ENCODE results near the gene TBX18. TPM values are rescaled to one million over a fixed set of nuclear protein-coding genes. Genes with fewer than 3 reads are reported as not detected.

Gene TBX18
- total RNA-seq, 1 donor: 3.0 TPM

- no peak for DNase-seq (ENCODE audit: low read depth)
- no peak overlapping the region for H3K4me3 ChIP-seq (ENCODE audit: low read depth, low read length)
- TF ChIP-seq, protein P1, sequence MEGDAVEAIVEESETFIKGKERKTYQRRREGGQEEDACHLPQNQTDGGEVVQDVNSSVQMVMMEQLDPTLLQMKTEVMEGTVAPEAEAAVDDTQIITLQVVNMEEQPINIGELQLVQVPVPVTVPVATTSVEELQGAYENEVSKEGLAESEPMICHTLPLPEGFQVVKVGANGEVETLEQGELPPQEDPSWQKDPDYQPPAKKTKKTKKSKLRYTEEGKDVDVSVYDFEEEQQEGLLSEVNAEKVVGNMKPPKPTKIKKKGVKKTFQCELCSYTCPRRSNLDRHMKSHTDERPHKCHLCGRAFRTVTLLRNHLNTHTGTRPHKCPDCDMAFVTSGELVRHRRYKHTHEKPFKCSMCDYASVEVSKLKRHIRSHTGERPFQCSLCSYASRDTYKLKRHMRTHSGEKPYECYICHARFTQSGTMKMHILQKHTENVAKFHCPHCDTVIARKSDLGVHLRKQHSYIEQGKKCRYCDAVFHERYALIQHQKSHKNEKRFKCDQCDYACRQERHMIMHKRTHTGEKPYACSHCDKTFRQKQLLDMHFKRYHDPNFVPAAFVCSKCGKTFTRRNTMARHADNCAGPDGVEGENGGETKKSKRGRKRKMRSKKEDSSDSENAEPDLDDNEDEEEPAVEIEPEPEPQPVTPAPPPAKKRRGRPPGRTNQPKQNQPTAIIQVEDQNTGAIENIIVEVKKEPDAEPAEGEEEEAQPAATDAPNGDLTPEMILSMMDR (IDR thresholded peaks at IDR 0.05; ENCODE audit: insufficient read depth, low read depth, low read length): no peak
Measured at GRCh38 chr6:84738996-84739865, 25.2 kb downstream of the TBX18 start.

DNA sequence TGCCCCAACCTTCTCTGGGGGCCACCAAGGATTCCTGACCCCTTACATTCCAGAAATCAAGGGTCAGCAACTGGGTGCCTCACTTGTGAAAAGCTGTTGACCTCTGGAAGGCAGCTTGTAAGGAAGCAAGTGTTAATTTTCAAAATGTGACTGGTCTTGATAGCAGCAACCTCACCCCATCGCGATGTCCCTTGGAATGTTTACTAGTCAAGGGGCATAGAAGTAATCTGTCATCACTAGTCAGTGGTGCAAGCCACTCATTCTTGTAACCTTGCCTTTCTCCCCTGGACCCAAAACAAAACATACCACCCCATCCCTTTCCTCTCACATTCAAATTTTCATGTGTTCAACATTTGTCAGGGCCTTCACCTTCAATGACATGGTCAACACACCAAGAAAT lies 30.5 kb downstream of the TBX18 start:
- TF ChIP-seq, protein P1 (IDR thresholded peaks at IDR 0.05; ENCODE audit: insufficient read depth, low read depth, low read length): no peak
- H3K4me3 ChIP-seq (ENCODE audit: low read depth, low read length): no peak overlapping the region
- no peak for DNase-seq (ENCODE audit: low read depth)

GRCh38 chr6:84731901-84732300 lies 32.5 kb downstream of the TBX18 start:
- DNase-seq (ENCODE audit: low read depth): peak; percentile 65
- TF ChIP-seq, protein P1 (IDR thresholded peaks at IDR 0.05; ENCODE audit: insufficient read depth, low read depth, low read length): no peak
- no peak overlapping the region for H3K4me3 ChIP-seq (ENCODE audit: low read depth, low read length)

GRCh38 chr6:84731401-84731800 lies 33.0 kb downstream of the TBX18 start:
- peak; percentile 64 for DNase-seq (ENCODE audit: low read depth)
- TF ChIP-seq, protein P1 (IDR thresholded peaks at IDR 0.05; ENCODE audit: insufficient read depth, low read depth, low read length): no peak
- no peak overlapping the region for H3K4me3 ChIP-seq (ENCODE audit: low read depth, low read length)

- TF ChIP-seq, protein P1 (IDR thresholded peaks at IDR 0.05; ENCODE audit: insufficient read depth, low read depth, low read length): peak; percentile 52
- no peak overlapping the region for H3K4me3 ChIP-seq (ENCODE audit: low read depth, low read length)
- DNase-seq (ENCODE audit: low read depth): peak; percentile 18
Measured at GRCh38 chr6:84728602-84729001, 35.8 kb downstream of the TBX18 start.

- no peak overlapping the region for H3K4me3 ChIP-seq (ENCODE audit: low read depth, low read length)
- TF ChIP-seq, protein P1 (IDR thresholded peaks at IDR 0.05; ENCODE audit: insufficient read depth, low read depth, low read length): no peak
- no peak for DNase-seq (ENCODE audit: low read depth)
Measured at GRCh38 chr6:84719152-84719551, 45.2 kb downstream of the TBX18 start.
